GM23248 (cell line): Measurements from ENCODE around the gene PCDH10.

ENCODE experiments used
- EZH2 ChIP-seq: fragments of 200-600 bp; sonication (generic); IDR thresholded peaks from 2 replicates; pipeline ENCODE4 v1.6.1; 2018; ENCODE audit warnings: antibody characterized with exemption, mild to moderate bottlenecking; ENCODE audit not compliant: insufficient read depth, poor library complexity, severe bottlenecking
- EZH2phosphoT487 ChIP-seq: fragments of 200-600 bp; sonication (generic); IDR thresholded peaks from 2 replicates; pipeline ENCODE4 v1.6.1; 2018; ENCODE audit warnings: antibody characterized with exemption, moderate library complexity, mild to moderate bottlenecking, low read depth; ENCODE audit not compliant: insufficient read depth

DNA sequence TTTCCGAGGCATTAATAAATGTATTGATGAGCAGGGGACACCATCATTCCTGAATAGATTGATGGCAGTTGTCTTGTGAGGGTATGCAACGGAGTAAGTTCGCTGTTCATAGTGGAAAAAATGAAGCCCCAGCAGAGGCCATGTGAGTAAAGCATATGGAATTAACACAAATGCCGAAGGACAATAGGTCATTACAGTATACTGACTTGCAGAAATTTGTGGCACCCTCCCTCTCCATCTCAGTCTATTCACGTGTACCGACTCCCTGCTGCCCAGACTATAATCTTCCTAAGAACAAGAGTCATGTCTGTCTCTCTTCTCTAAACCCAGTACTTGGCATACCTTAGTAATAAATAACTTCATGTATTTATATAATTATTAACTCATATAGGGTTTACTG lies 47.1 kb upstream of the PCDH10 start:
- TF ChIP-seq EZH2 (no peak), EZH2phosphoT487 (no peak)
